Gastrocnemius medialis (tissue), 4 donors: ENCODE results near the gene RPP25L.

Experiments used
- CTCF ChIP-seq, 5 experiments: fragments of 450-650 bp in 3 of 5; fragments of 200-600 bp in 2 of 5; sonication (generic) in 2 of 5; IDR thresholded peaks in 4 of 5; conservative IDR thresholded peaks in 1 of 5; 1 replicate in 4 of 5; 2 replicates in 1 of 5; pipeline ENCODE4 v1.5.1; 2016 to 2019; ENCODE audit warnings: antibody characterized with exemption in 5 of 5, mild to moderate bottlenecking in 3 of 5, moderate library complexity in 3 of 5
- POLR2A ChIP-seq, 2 donors: fragments of 450-650 bp; IDR thresholded peaks; one replicate each; pipeline ENCODE4 v1.6.1; 2017; ENCODE audit warnings: antibody characterized with exemption in 2 of 2, mild to moderate bottlenecking in 2 of 2, moderate library complexity in 2 of 2

DNA sequence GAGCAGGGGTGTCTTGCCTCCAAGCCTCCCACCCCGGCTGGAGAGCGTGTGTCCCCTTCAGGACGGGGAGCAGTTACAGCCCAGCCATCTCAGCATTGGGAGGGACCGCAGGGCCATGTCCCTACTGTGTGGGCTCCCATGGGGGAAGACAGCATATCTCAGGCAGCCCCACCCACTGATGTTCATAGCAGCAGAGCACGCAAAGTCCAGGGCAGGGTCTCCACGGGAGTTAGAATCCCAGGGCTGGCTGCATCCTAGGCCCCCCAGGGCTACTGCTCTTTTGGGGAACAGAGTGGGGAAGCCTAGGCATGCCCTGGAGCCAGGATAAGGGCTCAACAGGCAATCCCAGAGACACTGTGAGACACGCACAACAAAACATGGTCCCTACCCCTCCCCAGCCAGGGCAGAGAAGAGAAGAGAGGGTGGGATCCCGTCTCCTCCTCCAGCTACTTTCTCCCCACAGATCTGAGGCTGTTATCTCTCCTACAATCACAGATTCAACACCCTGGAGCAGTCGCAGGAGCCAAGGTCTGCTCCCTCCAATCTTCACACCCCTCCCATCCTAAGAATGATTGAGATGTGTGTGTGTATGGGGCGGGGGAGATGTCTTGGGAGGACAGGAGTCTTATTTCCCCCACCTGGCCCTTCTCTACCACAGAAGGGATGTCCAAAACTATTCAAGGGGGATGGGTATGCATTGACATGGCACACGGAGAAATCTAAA lies 25.8 kb downstream of the RPP25L start:
- no peak for TF ChIP-seq CTCF (IDR thresholded peaks at IDR 0.05 in 4 of 5, conservative IDR thresholded peaks at IDR 0.05 in 1 of 5)
- TF ChIP-seq POLR2A (IDR thresholded peaks at IDR 0.05), result no peak
